ENCODE results near the gene TMEM255B.

TMEM255B gene

GRCh38 chr13:113804017-113804702, 45.1 kb downstream of the TMEM255B start:
- no peak for DNase-seq (ENCODE audit: low read depth)

DNA sequence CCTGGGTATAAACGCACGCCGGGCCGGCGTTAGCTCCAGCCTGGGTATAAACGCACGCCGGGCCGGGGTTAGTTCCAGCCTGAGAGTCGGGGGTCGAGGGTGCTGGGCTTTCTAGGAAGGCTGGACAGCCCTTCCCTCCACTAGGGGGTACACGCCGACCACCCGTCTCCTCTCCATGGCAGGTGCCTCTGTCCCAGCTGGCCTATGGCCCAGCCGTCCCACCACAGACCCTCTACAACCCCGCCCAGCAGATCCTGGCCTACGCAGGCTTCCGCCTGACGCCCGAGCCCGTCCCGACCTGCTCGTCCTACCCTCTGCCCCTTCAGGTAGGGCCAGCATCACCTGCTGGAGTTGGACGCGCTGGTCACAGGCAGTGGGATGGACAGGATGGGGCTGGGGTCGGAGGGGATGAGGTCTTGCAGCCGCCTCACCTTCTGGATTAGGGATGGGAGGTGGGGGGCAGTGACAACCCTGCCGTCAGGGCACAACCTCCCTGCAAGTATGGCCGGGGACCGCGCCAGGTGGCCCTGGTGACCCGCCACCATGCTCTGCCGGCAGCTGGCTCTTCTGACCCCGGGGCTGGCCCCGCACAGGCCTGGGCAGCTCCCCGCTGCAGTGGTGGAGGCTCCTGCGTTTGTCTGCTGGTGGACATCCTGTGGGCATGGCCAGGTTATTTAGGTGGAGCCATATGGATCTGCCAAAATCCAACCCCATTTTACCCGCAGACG, 45.8 kb downstream of the TMEM255B start:
- no peak for DNase-seq (ENCODE audit: low read depth)

GRCh38 chr13:113805431-113806103, 46.5 kb downstream of the TMEM255B start:
- DNase-seq (ENCODE audit: low read depth) = no peak

DNA sequence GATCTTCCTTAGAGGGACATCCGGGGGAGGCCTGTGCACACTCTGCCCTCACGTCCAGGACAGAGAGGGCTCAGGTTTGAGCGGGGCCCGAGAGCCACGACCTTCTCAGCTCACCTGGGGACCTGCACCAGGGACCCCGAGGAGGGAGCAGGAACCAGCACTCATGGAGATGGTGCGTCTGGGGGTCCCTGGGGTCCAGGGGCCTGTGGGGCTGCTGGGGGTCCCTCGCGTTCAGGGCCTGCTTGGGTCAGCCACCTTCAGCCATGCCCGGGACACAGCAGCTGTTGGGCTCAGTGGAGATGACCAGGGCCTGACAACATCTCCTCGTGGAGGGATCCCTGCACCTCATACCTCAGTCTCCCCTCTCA, 47.1 kb downstream of the TMEM255B start:
- no peak for DNase-seq (ENCODE audit: low read depth)

- no peak for DNase-seq (ENCODE audit: low read depth)
Measured at GRCh38 chr13:113806526-113806925, 47.5 kb downstream of the TMEM255B start.

DNA sequence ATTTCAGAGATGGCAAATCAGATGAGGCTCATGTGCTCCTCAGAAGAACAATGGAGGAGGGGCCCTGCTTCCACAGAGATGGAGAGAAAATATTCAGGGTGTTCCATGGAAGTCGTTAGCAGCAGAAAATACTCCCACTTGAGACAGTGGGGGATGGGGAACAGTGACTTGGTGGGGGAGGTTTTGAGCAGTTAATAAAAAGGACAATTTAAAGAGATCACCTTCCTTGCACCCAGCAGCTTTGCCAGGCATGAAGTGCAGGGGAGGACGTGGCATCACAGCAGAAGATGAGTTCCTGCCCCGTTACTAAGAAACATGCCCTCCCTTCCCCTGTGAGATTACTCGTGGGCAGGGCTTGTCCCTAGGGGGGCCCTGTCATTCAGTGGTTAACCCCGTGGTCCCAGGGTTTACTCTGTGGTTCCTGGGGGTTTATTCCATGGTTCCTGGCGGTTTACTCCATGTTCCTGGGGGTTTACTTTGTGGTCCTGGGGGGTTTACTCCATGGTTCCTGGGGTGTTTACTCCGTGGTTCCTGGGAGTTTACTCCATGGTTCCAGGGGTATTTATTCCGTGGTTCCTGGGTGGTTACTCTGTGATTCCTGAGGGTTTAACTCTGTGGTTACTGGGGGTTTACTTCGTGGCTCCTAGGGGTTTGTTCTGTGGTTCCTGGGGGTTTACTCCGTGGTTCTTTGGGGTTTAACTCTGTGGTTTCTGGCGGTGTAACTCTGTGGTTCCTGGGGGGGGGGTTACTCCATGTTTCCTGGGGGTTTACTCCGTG, 49.2 kb downstream of the TMEM255B start:
- DNase-seq (ENCODE audit: low read depth) = no peak

DNA sequence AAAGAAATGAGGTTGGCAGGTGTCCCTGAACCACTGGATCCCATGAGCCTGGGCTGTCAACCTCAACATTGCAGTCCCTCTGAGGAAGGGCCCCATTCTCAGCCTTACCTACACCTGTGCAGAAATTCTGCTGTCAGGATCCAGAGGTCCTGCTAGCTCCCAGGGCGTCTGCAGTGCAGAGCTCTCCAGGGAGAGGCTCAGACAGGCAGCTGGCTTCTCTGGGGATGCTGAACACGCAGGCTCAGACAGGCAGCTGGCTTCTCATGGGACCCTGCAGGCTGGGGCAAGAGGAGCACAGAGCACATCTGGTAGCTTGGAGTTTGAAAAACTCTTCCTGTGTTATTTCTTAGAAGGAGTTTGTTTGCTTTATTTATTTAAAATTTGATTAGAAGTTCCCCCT, 50.9 kb downstream of the TMEM255B start:
- no peak for DNase-seq (ENCODE audit: low read depth)

DNA sequence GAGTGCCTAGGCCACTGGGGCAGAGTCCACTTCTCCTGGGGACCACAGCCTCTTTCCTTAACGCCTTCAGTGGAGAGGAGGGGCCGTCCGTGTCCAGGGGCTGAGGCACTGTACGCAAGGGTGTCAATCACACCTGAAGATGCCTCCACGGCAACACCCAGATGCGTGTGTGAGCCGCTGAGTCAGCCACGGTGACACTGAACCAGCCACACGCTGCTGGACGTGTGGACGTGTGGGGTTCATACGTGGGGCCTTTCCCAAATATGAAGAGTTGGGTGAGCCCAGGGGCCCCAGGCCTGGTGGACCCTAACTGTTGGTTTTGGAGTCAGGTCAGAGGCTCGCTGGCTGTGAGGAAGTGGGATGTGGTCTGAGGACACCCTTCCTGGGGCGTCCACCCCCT, 51.6 kb downstream of the TMEM255B start:
- no peak for DNase-seq (ENCODE audit: low read depth)

DNA sequence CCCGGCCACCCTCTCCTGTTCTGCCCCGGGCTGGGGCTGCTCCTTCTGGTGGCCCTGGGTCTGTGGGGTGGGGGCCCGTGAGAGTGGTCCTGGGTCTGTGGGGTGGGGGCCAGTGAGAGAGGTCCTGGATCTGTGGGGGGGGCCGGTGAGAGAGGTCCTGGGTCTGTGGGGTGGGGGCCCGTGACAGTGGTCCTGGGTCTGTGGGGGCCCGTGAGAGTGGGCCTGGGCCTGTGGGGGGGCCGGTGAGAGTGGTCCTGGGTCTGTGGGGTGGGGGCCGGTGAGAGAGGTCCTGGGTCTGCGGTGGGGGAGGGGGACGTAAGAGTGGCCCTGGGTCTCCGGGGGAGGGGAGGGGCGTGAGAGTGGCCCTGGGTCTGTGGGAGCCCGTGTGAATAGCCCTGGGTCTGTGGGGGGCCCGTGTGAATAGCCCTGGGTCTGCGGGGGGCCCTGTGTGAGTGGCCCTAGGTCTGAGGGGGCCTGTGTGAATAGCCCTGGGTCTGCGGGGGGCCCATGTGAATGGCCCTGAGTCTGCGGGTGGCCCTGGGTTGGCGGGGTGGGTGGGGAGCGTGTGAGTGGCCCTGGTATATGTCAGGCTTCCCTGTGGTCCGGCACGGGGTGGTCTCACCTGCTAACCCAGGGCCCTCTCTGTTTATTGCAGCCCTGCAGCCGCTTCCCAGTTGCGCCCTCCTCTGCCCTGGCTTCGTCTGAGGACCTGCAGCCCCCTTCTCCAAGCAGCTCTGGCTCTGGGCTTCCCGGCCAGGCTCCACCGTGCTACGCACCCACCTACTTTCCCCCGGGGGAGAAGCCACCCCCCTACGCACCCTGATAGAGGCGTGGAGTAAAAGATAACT, 52.3 kb downstream of the TMEM255B start:
- no peak for DNase-seq (ENCODE audit: low read depth)

DNA sequence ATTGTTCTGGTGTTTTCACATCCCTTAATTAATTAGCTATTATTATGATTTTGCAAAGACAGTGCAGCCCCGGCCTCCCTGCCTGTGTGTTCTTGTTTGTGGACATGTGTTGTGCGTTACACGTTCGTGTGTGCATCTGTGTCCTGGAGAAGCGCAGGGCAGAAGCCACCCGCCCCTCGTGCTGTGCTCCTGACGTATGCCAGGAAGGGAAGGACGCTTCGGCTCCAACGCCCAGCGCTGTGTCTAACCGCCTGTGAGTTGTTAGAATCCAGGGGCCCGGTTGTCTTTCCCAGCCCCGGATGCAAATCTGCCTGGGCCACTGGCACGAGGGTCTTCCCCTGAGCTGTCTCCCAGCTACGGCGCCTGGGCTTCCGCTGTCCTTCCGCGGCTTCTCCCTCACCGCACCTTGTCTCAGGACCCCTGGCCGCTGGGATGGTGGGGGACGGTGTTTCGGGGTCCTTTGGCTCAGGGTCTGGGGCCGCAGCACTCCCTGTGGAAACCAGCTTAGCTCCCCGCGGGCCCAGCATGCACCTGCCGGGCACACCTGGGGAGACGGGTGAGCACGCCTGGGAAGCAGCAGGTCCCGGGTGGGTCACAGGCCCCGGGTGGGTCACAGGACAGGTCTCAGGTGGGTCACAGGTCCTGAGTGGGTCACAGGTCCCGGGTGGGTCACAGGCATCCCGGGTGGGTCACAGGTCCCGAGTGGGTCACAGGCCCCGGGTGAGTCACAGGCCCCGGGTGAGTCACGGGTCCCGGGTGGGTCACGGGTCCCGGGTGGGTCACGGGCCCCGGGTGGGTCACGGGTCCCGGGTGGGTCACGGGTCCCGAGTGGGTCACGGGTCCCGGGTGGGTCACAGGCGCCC, 53.4 kb downstream of the TMEM255B start:
- no peak for DNase-seq (ENCODE audit: low read depth)

DNA sequence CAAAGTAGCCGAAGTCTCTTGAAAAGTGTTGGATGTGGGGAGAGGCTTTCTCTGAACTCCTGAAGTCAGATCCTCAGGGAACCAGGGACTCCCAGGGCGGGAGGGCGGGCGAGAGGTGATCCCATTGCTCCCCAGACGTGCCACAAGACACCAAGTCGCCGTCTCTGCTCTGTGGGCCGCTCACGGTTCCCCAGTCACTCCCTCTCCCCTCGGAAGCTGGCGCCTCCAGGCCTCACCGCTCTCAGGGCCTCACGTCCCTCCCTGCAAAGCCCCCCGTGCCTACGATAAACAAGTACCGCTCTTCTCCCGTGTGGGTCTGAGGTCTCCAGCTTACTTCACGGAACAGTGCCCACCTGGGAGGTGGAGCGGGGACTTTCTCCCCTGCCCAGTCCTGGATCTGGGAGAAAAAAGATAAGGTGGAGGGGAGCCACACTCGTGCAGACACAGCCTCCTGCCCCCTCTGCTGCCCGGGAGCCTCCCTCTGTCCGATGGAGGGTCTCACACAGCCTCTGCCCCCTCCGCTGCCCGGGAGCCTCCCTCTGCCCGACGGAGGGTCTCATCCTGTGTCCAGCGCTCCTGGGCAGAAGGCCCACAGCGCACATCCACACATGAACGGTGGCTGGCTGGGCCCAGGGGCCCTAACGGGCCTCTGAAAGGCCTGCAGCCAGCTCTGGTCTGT, 54.2 kb downstream of the TMEM255B start:
- no peak for DNase-seq (ENCODE audit: low read depth)

DNA sequence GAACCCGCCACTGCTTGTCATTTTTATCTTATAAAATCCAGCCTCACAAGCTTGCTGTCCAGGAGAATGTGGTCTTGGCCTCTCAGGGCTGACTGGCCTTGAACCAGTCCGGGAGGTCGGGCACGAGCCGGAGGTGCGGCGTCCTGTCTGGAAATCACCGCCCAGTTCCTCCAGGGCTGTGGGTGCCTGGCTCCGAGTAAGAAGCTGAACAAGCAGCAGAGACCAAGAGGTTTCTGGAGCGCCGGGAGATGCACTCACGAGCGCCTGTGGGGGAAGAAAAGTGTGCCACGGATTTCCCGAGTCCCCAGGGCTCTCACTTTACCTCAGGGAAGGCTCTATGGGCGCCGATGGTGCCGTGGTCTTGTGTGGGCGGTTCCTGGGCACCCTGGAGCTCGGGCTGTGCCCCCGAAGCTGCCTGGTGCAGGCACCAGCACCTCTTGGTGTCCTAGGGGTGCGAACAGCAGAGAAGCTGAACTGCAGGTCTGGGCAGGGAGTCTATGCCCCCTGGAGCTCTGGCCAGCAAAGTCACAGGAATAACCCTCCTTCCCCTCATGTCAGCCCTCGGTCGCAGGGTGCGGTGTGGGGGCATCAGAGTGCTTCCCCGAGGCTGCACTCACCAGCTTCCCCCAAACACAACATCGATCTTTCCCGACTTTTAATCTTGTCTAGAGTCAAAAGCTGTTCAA, 54.9 kb downstream of the TMEM255B start:
- DNase-seq (ENCODE audit: low read depth) = no peak

DNA sequence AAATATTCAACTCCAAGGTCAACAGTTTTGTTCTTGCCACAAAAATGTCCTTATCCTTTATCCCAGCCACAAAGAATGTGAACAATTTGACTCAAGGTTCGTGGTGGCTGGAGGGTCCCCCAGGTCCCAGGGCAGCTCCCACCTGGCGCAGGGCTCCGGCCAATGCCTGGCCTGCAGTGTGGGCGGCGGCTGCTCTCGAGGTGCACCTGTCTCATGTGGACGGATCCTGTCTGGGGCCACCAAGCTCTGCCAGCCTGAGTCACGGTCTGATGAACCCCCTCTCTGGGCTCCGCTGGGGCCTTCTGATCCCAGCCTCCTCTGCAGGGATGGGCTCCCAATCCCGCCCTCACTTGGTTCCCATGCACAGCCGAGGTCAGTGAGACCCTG, 55.4 kb downstream of the TMEM255B start:
- DNase-seq (ENCODE audit: low read depth) = no peak

DNA sequence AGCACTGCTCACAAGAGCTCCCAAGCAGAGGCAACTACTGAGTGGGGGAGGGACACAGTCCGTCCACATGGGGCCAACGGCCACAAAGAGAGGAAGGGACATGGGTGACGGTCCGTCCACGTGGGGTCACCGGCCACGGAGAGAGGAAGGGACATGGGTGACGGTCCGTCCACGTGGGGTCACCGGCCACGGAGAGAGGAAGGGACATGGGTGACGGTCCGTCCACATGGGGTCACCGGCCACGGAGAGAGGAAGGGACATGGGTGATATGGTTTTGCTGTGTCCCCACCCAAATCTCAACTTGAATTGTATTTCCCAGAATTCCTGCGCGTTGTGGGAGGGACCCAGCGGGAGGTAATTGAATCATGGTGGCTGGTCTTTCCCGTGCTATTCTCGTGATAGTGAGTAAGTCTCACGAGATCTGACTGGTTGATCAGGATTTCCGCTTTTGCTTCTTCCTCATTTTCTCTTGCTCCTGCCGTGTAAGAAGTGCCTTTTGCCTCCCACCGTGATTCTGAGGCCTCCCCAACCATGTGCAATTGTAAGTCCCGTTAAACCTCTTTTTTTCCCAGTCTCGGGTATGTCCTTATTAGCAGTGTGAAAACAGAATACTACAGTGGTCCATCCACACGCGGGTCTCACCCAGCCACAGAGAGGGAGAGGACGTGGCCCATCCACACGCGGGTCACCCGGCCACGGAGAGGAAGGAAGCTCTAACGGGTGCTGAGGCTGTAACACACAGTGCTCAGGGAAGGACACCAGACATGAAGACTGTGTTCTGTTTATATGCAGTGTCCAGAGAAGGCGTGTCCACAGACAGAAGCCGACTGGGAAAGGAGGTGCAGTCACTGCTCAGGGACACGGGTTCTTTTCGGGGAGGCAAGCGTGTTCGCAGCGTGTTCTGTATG, 56.4 kb downstream of the TMEM255B start:
- no peak for DNase-seq (ENCODE audit: low read depth)

DNA sequence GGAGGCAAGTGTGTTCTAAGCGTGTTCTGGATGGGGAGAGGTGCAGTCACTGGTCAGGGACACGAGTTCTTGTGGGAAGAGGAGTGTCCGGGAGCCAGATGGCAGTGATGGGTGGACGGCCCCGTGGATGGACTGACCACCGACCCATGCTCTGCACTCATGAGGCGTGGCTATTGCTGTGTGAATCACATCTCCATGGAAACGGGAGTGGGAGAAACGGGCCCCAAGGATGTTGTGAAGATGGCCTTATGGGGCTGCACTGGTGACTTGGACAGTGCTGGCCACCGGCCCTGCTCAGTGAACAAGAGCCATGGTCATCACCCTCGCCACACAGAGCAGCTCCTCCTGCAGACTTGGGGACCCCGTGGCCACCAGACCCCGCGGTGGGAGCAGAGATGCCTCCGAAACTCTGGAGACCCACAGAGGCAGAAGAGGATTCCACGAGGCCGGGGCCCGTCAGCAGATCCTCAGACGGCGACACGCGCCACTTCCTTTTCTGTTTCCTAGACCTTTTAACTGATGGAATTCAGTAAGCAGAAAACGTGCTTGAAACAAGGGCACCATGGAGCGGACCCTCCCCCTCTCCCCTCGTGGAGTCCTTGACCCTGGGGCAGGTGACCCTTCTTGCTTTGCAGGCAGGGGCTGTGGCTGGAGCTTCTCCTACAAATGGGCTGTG, 57.4 kb downstream of the TMEM255B start:
- DNase-seq (ENCODE audit: low read depth) = no peak

DNA sequence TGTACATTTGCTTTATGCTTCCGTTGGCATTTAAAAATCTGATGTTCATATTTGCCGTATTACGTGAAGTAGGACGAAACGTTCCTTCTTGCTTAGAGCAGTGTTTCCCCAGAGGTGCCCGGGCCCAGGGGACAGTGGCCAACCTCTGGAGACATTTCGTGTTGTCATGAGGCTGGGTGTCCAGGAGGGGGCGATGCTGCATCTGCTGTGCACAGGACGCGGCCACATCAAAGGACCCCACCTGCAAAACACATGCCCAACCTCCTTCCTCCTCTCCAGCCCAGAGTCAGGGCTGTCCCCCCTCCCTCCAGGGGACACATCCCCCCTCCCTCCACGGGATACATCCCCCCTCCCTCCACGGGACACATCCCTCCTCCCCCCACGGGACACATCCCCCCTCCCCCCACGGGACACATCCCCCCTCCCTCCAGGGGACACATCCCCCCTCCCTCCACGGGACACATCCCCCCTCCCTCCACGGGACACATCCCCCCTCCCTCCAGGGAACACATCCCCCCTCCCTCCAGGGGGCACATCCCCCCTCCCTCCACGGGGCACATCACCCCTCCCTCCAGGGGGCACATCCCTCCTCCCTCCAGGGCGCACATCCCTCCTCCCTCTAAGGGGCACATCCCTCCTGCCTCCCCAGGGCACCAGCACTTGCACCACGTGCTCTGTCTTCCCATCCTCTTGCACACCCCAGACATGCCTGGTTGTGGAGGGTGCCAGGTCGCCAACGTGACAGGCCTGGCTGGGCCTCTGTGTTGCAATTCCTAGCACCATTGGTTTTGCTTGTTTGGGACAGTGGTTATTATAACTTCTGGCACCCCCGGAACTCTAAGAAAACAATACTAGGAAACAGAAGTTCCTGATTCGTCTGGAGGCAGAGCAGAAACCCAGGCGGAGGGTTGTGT, 58.2 kb downstream of the TMEM255B start:
- DNase-seq (ENCODE audit: low read depth) = peak; percentile 76

Measured in activated T-helper 9 cell treated with anti-CD3 and anti-CD28 coated beads, Interleukin-2, amount 50 U/mL, for 16 hours (primary cell).